ENCODE results near the gene ONECUT3. TPM values are rescaled to one million over a fixed set of nuclear protein-coding genes. Genes with fewer than 3 reads are reported as not detected.
A peak's percentile ranks its signal among the peaks of the same experiment; 100 is the strongest.

The ONECUT3 gene
- polyA plus RNA-seq, 1 donor (not counting 4 experiments of a cell fraction or from before 2014, with no cell fraction given): 0.01 TPM

- TF ChIP-seq, protein P1, sequence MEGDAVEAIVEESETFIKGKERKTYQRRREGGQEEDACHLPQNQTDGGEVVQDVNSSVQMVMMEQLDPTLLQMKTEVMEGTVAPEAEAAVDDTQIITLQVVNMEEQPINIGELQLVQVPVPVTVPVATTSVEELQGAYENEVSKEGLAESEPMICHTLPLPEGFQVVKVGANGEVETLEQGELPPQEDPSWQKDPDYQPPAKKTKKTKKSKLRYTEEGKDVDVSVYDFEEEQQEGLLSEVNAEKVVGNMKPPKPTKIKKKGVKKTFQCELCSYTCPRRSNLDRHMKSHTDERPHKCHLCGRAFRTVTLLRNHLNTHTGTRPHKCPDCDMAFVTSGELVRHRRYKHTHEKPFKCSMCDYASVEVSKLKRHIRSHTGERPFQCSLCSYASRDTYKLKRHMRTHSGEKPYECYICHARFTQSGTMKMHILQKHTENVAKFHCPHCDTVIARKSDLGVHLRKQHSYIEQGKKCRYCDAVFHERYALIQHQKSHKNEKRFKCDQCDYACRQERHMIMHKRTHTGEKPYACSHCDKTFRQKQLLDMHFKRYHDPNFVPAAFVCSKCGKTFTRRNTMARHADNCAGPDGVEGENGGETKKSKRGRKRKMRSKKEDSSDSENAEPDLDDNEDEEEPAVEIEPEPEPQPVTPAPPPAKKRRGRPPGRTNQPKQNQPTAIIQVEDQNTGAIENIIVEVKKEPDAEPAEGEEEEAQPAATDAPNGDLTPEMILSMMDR (optimal IDR thresholded peaks at IDR 0.05 in 1 of 3, IDR thresholded peaks at IDR 0.05 in 1 of 3, conservative IDR thresholded peaks at IDR 0.05 in 1 of 3; ENCODE audit: extremely low read depth in 1 of 3, insufficient read depth in 2 of 3, low read length in 3 of 3): no peak
- TF ChIP-seq EZH2 (IDR thresholded peaks at IDR 0.05; ENCODE audit: low read length): no peak
- Histone ChIP-seq H4K20me1 (ENCODE audit: control insufficient read depth, extremely low read depth, insufficient read depth, low read length) (no peaks in the 10 kb centered on the region), H3K4me1 (ENCODE audit: control insufficient read depth, extremely low read depth, insufficient read depth, low read length) (peaks cover 28% of the 10 kb centered on the region), H3K79me2 (ENCODE audit: control insufficient read depth, insufficient read depth, low read length) (no peaks in the 10 kb centered on the region), H3K9me3 (ENCODE audit: control insufficient read depth, low read depth, low read length) (peaks cover 9% of the 10 kb centered on the region), H3K27me3 (ENCODE audit: control insufficient read depth, extremely low read depth, insufficient read depth, low read length) (peaks cover 23% of the 10 kb centered on the region), H3K36me3 (ENCODE audit: control insufficient read depth in 2 of 2, extremely low read depth in 1 of 2, insufficient read depth in 2 of 2, low read length in 2 of 2) (no peaks in the 10 kb centered on the region), H3K9ac (ENCODE audit: control insufficient read depth, extremely low read depth, insufficient read depth, low read length) (peak overlapping the region; percentile 62), H2AFZ (ENCODE audit: control insufficient read depth, low read length) (peak overlapping the region; percentile 37), H3K4me3 (ENCODE audit: control insufficient read depth in 2 of 3, extremely low read depth in 1 of 3, insufficient read depth in 2 of 3, low read depth in 1 of 3, low read length in 3 of 3) (peak overlapping the region in 2 of 3 experiments; percentile 29 to 44), H3K27ac (ENCODE audit: control insufficient read depth, insufficient read depth, low read length) (peak overlapping the region; percentile 73), H3K9me1 (ENCODE audit: control insufficient read depth, extremely low read depth, insufficient read depth, low read length) (no peaks in the 10 kb centered on the region), H3K4me2 (ENCODE audit: control insufficient read depth, extremely low read depth, insufficient read depth, low read depth, low read length) (peak overlapping the region; percentile 74)
- dilution Hi-C loops (cut with MboI; ENCODE audit: extremely low pct_ligation_motif_present, low sequenced_read_pairs): no loop called here
- DNase-seq (ENCODE audit: low read depth, low spot score): peak; percentile 95
- FAIRE-seq: peak; percentile 95
Observed at GRCh38 chr19:1773184-1773583, 19.9 kb downstream of the ONECUT3 start.

DNA sequence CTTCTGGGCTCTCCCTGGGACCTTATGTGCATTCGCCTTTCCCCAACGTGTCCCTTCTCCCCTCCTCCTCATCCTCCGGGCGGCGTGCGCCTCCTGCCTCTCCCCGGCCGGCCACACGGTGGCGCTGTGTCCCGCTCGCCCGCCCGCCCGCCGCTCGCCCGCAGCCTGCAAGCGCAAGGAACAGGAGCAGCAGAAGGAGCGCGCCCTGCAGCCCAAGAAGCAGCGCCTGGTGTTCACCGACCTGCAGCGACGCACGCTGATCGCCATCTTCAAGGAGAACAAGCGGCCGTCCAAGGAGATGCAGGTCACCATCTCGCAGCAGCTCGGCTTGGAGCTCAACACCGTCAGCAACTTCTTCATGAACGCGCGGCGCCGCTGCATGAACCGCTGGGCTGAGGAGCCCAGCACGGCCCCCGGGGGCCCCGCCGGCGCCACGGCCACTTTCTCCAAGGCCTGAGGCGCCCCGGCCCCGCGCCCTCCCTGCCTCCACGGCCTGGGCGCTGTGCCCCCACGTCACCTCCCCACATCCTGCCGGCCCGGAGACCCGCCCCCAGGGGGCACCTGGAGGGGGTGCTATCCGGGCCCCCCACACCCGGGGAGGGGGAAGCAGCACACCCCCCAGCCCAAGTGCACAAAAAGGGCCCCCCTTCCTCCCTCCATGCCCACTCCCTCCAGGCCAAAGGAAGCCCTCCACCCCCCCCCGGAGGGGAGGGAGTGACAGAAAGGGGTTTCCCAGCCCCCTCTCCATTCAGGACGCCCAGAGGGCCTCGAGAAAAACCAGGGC, 21.9 kb downstream of the ONECUT3 start:
- H3K9ac ChIP-seq (ENCODE audit: control insufficient read depth, extremely low read depth, insufficient read depth, low read length): no peak overlapping the region

More for the DNA sequence above, 21.9 kb downstream of the ONECUT3 start:
- Histone ChIP-seq H3K9me1 (ENCODE audit: control insufficient read depth, extremely low read depth, insufficient read depth, low read length) (no peaks in the 10 kb centered on the region), H3K79me2 (ENCODE audit: control insufficient read depth, insufficient read depth, low read length) (no peaks in the 10 kb centered on the region), H3K27me3 (ENCODE audit: control insufficient read depth, extremely low read depth, insufficient read depth, low read length) (peaks cover 26% of the 10 kb centered on the region), H3K27ac (ENCODE audit: control insufficient read depth, insufficient read depth, low read length) (no peak overlapping the region), H3K9me3 (ENCODE audit: control insufficient read depth, low read depth, low read length) (peaks cover 5% of the 10 kb centered on the region), H3K36me3 (ENCODE audit: control insufficient read depth in 2 of 2, extremely low read depth in 1 of 2, insufficient read depth in 2 of 2, low read length in 2 of 2) (no peaks in the 10 kb centered on the region), H3K4me2 (ENCODE audit: control insufficient read depth, extremely low read depth, insufficient read depth, low read depth, low read length) (no peak overlapping the region), H2AFZ (ENCODE audit: control insufficient read depth, low read length) (no peak overlapping the region), H3K4me3 (ENCODE audit: control insufficient read depth in 2 of 3, extremely low read depth in 1 of 3, insufficient read depth in 2 of 3, low read depth in 1 of 3, low read length in 3 of 3) (no peak overlapping the region), H3K4me1 (ENCODE audit: control insufficient read depth, extremely low read depth, insufficient read depth, low read length) (peaks cover 28% of the 10 kb centered on the region), H4K20me1 (ENCODE audit: control insufficient read depth, extremely low read depth, insufficient read depth, low read length) (no peaks in the 10 kb centered on the region)
- FAIRE-seq (no peak), DNase-seq (ENCODE audit: low read depth, low spot score) (no peak)
- no peak for TF ChIP-seq EZH2 (IDR thresholded peaks at IDR 0.05; ENCODE audit: low read length)
- TF ChIP-seq, protein P1 (optimal IDR thresholded peaks at IDR 0.05 in 1 of 3, IDR thresholded peaks at IDR 0.05 in 1 of 3, conservative IDR thresholded peaks at IDR 0.05 in 1 of 3; ENCODE audit: extremely low read depth in 1 of 3, insufficient read depth in 2 of 3, low read length in 3 of 3): peak; percentile 50 to 78 (median 54)
- dilution Hi-C loops (cut with MboI; ENCODE audit: extremely low pct_ligation_motif_present, low sequenced_read_pairs): no loop called here

All from keratinocyte (primary cell).